ENCODE measurements around the gene SNRPB2.
A peak's percentile ranks its signal among the peaks of the same experiment; 100 is the strongest.

- TF ChIP-seq CTCF (IDR thresholded peaks at IDR 0.05; ENCODE audit: extremely low read depth in 1 of 2, insufficient read depth in 1 of 2, low read depth in 1 of 2, low read length in 2 of 2), result peak in 1 of 2 donors; percentile 11
- no peak for TF ChIP-seq POLR2A (IDR thresholded peaks at IDR 0.05; ENCODE audit: low read depth, low read length)
- TF ChIP-seq EZH2 (IDR thresholded peaks at IDR 0.05; ENCODE audit: borderline replicate concordance, low read depth, low read length, severe bottlenecking), result no peak
Measured at GRCh38 chr20:16749573-16749972, 19.7 kb downstream of the SNRPB2 start.
